ENCODE measurements around the gene MSL3. TPM values are rescaled to one million over a fixed set of nuclear protein-coding genes. Genes with fewer than 3 reads are reported as not detected.

Gene MSL3
- total RNA-seq, 2 experiments from 2014 or later = 73.7 to 82.4 TPM

- no peaks in the 10 kb centered on the region for H3K27me3 Mint-ChIP-seq
- ATAC-seq (ENCODE audit: low read depth) (no peak), DNase-seq (no peak)
- H3K27ac Mint-ChIP-seq = peak overlapping the region; percentile 15
- no peak overlapping the region for H3K4me3 Mint-ChIP-seq
- peaks cover 35% of the 10 kb centered on the region for H3K4me1 Mint-ChIP-seq
- no peaks in the 10 kb centered on the region for H3K9me3 Mint-ChIP-seq
- peaks cover 25% of the 10 kb centered on the region for H3K36me3 Mint-ChIP-seq
- POLR2A ChIA-PET = interaction anchor here (1.3 kb wide), 1 partner anchor 10 kb away, joined by 4 read pairs; the partner anchor contains the start of gene MSL3
Observed at GRCh38 chrX:11768039-11768438, 10.0 kb downstream of the MSL3 start.

GRCh38 chrX:11770320-11770719 lies 12.3 kb downstream of the MSL3 start:
- POLR2A ChIA-PET = interaction anchor here (1.0 to 1.7 kb wide), 2 partner anchors 11 to 12 kb away, joined by 3 to 7 read pairs; partner anchors contain the start of gene MSL3

GRCh38 chrX:11778230-11778629 lies 20.2 kb downstream of the MSL3 start:
- Mint-ChIP-seq H3K27me3 (no peaks in the 10 kb centered on the region), H3K4me1 (peaks cover 7% of the 10 kb centered on the region), H3K27ac (no peak overlapping the region), H3K4me3 (no peak overlapping the region), H3K9me3 (no peaks in the 10 kb centered on the region), H3K36me3 (peaks cover 5% of the 10 kb centered on the region)
- no peak for ATAC-seq (ENCODE audit: low read depth)
- no peak for DNase-seq
- POLR2A ChIA-PET = no interaction called here

More at GRCh38 chrX:11770320-11770719, 12.3 kb downstream of the MSL3 start:
- peaks cover 19% of the 10 kb centered on the region for H3K4me1 Mint-ChIP-seq
- no peak for DNase-seq
- peaks cover 12% of the 10 kb centered on the region for H3K36me3 Mint-ChIP-seq
- no peaks in the 10 kb centered on the region for H3K9me3 Mint-ChIP-seq
- H3K27me3 Mint-ChIP-seq = no peaks in the 10 kb centered on the region
- peak; percentile 48 for ATAC-seq (ENCODE audit: low read depth)
- no peak overlapping the region for H3K4me3 Mint-ChIP-seq
- H3K27ac Mint-ChIP-seq = peak overlapping the region; percentile 61

- no peak overlapping the region for H3K27ac Mint-ChIP-seq
- H3K36me3 Mint-ChIP-seq = no peaks in the 10 kb centered on the region
- ATAC-seq (ENCODE audit: low read depth) = no peak
- no peaks in the 10 kb centered on the region for H3K27me3 Mint-ChIP-seq
- POLR2A ChIA-PET = no interaction called here
- no peaks in the 10 kb centered on the region for H3K9me3 Mint-ChIP-seq
- no peak for DNase-seq
- H3K4me1 Mint-ChIP-seq = peaks cover 2% of the 10 kb centered on the region
- H3K4me3 Mint-ChIP-seq = no peak overlapping the region
Observed at GRCh38 chrX:11781133-11781532, 23.1 kb downstream of the MSL3 start.

GRCh38 chrX:11781734-11782370 lies 23.8 kb downstream of the MSL3 start:
- no peaks in the 10 kb centered on the region for H3K9me3 Mint-ChIP-seq
- DNase-seq (no peak), ATAC-seq (ENCODE audit: low read depth) (no peak)

GRCh38 chrX:11784543-11784942 lies 26.5 kb downstream of the MSL3 start:
- ATAC-seq (ENCODE audit: low read depth) = no peak
- Mint-ChIP-seq H3K27ac (no peak overlapping the region), H3K27me3 (no peaks in the 10 kb centered on the region), H3K4me1 (peaks cover 2% of the 10 kb centered on the region), H3K9me3 (no peaks in the 10 kb centered on the region), H3K36me3 (no peaks in the 10 kb centered on the region), H3K4me3 (no peak overlapping the region)
- no peak for DNase-seq
- POLR2A ChIA-PET = no interaction called here

More at GRCh38 chrX:11781734-11782370, 23.8 kb downstream of the MSL3 start:
- no peak overlapping the region for H3K4me3 Mint-ChIP-seq
- no peaks in the 10 kb centered on the region for H3K36me3 Mint-ChIP-seq
- H3K4me1 Mint-ChIP-seq = peaks cover 2% of the 10 kb centered on the region
- no peaks in the 10 kb centered on the region for H3K27me3 Mint-ChIP-seq
- no peak overlapping the region for H3K27ac Mint-ChIP-seq
- POLR2A ChIA-PET = no interaction called here

- Mint-ChIP-seq H3K27ac (no peak overlapping the region), H3K4me3 (peak overlapping the region; percentile 17), H3K4me1 (peaks cover 5% of the 10 kb centered on the region), H3K36me3 (no peaks in the 10 kb centered on the region), H3K27me3 (no peaks in the 10 kb centered on the region), H3K9me3 (no peaks in the 10 kb centered on the region)
- peak; percentile 68 for ATAC-seq (ENCODE audit: low read depth)
- no peak for DNase-seq
- POLR2A ChIA-PET = interaction anchor here (0.6 kb wide), 1 partner anchor 255 kb away, joined by 3 read pairs; no protein-coding TSS in a partner anchor
Observed at GRCh38 chrX:11786862-11787261, 28.8 kb downstream of the MSL3 start.

- Mint-ChIP-seq H3K27ac (peak overlapping the region; percentile 30), H3K4me3 (peak overlapping the region; percentile 71), H3K36me3 (no peaks in the 10 kb centered on the region), H3K9me3 (no peaks in the 10 kb centered on the region), H3K27me3 (no peaks in the 10 kb centered on the region), H3K4me1 (peaks cover 8% of the 10 kb centered on the region)
- peak; percentile 66 for ATAC-seq (ENCODE audit: low read depth)
- peak; percentile 68 for DNase-seq
- POLR2A ChIA-PET = interaction anchor here (0.6 kb wide), 1 partner anchor 256 kb away, joined by 3 read pairs; no protein-coding TSS in a partner anchor
Observed at GRCh38 chrX:11787564-11787963, 29.5 kb downstream of the MSL3 start.

- Mint-ChIP-seq H3K27ac (no peak overlapping the region), H3K27me3 (no peaks in the 10 kb centered on the region), H3K4me3 (no peak overlapping the region), H3K9me3 (no peaks in the 10 kb centered on the region), H3K36me3 (no peaks in the 10 kb centered on the region), H3K4me1 (peaks cover 19% of the 10 kb centered on the region)
- ATAC-seq (ENCODE audit: low read depth) (no peak), DNase-seq (no peak)
- POLR2A ChIA-PET = no interaction called here
Observed at GRCh38 chrX:11789809-11790208, 31.8 kb downstream of the MSL3 start.

GRCh38 chrX:11791090-11791489 lies 33.1 kb downstream of the MSL3 start:
- Mint-ChIP-seq H3K4me3 (no peak overlapping the region), H3K9me3 (no peaks in the 10 kb centered on the region), H3K36me3 (no peaks in the 10 kb centered on the region), H3K27ac (no peak overlapping the region), H3K4me1 (peaks cover 19% of the 10 kb centered on the region), H3K27me3 (no peaks in the 10 kb centered on the region)
- DNase-seq (no peak), ATAC-seq (ENCODE audit: low read depth) (peak; percentile 32)
- POLR2A ChIA-PET = no interaction called here

GRCh38 chrX:11791537-11791936 lies 33.5 kb downstream of the MSL3 start:
- Mint-ChIP-seq H3K27ac (no peak overlapping the region), H3K9me3 (no peaks in the 10 kb centered on the region), H3K27me3 (no peaks in the 10 kb centered on the region), H3K4me1 (peaks cover 19% of the 10 kb centered on the region), H3K4me3 (no peak overlapping the region), H3K36me3 (no peaks in the 10 kb centered on the region)
- DNase-seq (no peak), ATAC-seq (ENCODE audit: low read depth) (no peak)
- POLR2A ChIA-PET = no interaction called here

- peak overlapping the region; percentile 47 for H3K4me3 Mint-ChIP-seq
- H3K9me3 Mint-ChIP-seq = no peaks in the 10 kb centered on the region
- ATAC-seq (ENCODE audit: low read depth) (peak; percentile 87), DNase-seq (peak; percentile 47)
- H3K27me3 Mint-ChIP-seq = no peaks in the 10 kb centered on the region
- POLR2A ChIA-PET = no interaction called here
- H3K27ac Mint-ChIP-seq = peak overlapping the region; percentile 76
- peaks cover 19% of the 10 kb centered on the region for H3K4me1 Mint-ChIP-seq
- no peaks in the 10 kb centered on the region for H3K36me3 Mint-ChIP-seq
Observed at GRCh38 chrX:11792461-11793421, 34.7 kb downstream of the MSL3 start.

GRCh38 chrX:11793734-11794133 lies 35.7 kb downstream of the MSL3 start:
- no peaks in the 10 kb centered on the region for H3K27me3 Mint-ChIP-seq
- no peak for DNase-seq
- H3K4me1 Mint-ChIP-seq = peaks cover 18% of the 10 kb centered on the region
- POLR2A ChIA-PET = no interaction called here
- H3K27ac Mint-ChIP-seq = no peak overlapping the region
- H3K36me3 Mint-ChIP-seq = no peaks in the 10 kb centered on the region
- no peaks in the 10 kb centered on the region for H3K9me3 Mint-ChIP-seq
- H3K4me3 Mint-ChIP-seq = no peak overlapping the region
- ATAC-seq (ENCODE audit: low read depth) = no peak

All from activated naive CD8-positive, alpha-beta T cell treated with anti-CD3 and anti-CD28 coated beads, Interleukin-2, amount 10 ng/mL, durations not matched to agents 7 days and 5 days (primary cell).